ENCODE results near the gene GABBR1.
"Not testable (repeated sequence)": the region's sequence is repeated elsewhere in the genome, so short reads cannot be mapped to it uniquely, and the experiment has no call there.

The GABBR1 gene

DNA sequence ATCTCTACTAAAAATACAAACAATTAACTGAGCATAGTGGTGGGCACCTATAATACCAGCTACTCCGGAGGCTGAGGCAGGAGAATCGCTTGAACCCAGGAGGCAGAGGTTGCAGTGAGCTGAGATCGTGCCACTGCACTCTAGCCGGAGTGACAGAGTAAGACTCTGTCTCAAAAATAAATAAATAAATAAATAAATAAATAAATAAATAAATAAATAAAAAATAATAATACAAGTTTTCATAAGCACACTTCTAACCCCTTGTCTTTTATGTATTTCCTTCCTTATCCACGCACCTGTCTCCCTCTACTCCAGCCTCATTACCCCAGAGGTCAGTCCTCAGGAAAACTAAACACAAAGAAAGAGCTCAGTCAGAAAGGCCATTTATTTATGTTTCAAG, 39.1 kb upstream of the GABBR1 start:
- DNase-seq; H3K4me1 ChIP-seq (ENCODE audit: control insufficient read depth, insufficient read depth, low read length, poor library complexity, severe bottlenecking); H3K36me3 ChIP-seq (ENCODE audit: control insufficient read depth, insufficient read depth, low read length); H3K9me3 ChIP-seq (ENCODE audit: control insufficient read depth, low read length); H3K4me3 ChIP-seq (ENCODE audit: insufficient read depth, low read depth, low read length, poor library complexity, severe bottlenecking); H3K27me3 ChIP-seq (replicated peaks; ENCODE audit: control insufficient read depth, insufficient read depth, low read length, poor library complexity, severe bottlenecking); H3K27ac ChIP-seq (ENCODE audit: insufficient read depth, low read length, poor library complexity, severe bottlenecking): not testable (repeated sequence)

DNA sequence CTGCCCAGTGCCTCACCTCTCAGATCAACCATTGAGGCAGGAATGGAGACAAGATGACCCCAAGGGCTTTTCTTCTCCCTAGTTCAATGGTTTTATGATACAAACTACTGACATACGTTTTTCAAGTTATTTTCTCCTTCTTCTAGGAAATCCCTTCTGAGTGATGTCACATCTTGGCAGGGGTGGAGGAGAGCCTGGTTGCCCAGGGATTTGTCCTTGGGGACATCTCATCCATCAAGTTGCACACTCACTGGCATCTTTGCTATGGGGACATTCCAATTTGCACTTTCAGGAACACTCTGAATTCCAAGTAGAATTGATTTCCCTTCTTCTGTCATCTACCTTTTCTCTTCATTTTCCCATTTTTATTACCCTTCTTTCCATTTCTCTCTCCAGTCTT, 38.0 kb upstream of the GABBR1 start:
- H3K4me3 ChIP-seq (ENCODE audit: insufficient read depth, low read depth, low read length, poor library complexity, severe bottlenecking), result no peak overlapping the region
- DNase-seq, result no peak
- no peak overlapping the region for H3K27ac ChIP-seq (ENCODE audit: insufficient read depth, low read length, poor library complexity, severe bottlenecking)
- H3K4me1 ChIP-seq (ENCODE audit: control insufficient read depth, insufficient read depth, low read length, poor library complexity, severe bottlenecking), result no peaks in the 10 kb centered on the region
- H3K27me3 ChIP-seq (replicated peaks; ENCODE audit: control insufficient read depth, insufficient read depth, low read length, poor library complexity, severe bottlenecking), result no peaks in the 10 kb centered on the region
- no peaks in the 10 kb centered on the region for H3K9me3 ChIP-seq (ENCODE audit: control insufficient read depth, low read length)
- H3K36me3 ChIP-seq (ENCODE audit: control insufficient read depth, insufficient read depth, low read length), result no peaks in the 10 kb centered on the region

DNA sequence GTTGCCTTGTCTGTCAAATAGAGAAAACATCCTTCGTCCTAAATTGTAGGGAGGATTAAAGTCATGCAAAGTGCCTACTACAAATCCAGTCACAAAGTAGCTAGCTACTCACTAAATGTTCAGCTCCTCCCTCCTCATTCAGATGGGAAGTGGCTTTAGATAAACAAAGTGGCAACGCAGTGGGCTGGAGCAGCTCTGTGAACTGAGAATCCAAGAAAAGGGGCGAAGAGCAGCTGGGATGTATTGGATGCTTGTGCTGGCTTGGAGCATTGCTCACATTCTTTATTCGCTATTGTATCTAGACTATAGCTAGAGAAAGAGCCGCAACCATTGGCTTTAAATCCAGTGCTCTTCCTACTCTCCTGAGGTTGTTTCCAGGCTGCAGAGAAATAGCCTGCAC, 34.2 kb upstream of the GABBR1 start:
- H3K9me3 ChIP-seq (ENCODE audit: control insufficient read depth, low read length), result no peaks in the 10 kb centered on the region
- no peak overlapping the region for H3K27ac ChIP-seq (ENCODE audit: insufficient read depth, low read length, poor library complexity, severe bottlenecking)
- no peak overlapping the region for H3K4me3 ChIP-seq (ENCODE audit: insufficient read depth, low read depth, low read length, poor library complexity, severe bottlenecking)
- no peak for DNase-seq
- no peaks in the 10 kb centered on the region for H3K36me3 ChIP-seq (ENCODE audit: control insufficient read depth, insufficient read depth, low read length)
- no peaks in the 10 kb centered on the region for H3K4me1 ChIP-seq (ENCODE audit: control insufficient read depth, insufficient read depth, low read length, poor library complexity, severe bottlenecking)
- H3K27me3 ChIP-seq (replicated peaks; ENCODE audit: control insufficient read depth, insufficient read depth, low read length, poor library complexity, severe bottlenecking), result no peaks in the 10 kb centered on the region

DNA sequence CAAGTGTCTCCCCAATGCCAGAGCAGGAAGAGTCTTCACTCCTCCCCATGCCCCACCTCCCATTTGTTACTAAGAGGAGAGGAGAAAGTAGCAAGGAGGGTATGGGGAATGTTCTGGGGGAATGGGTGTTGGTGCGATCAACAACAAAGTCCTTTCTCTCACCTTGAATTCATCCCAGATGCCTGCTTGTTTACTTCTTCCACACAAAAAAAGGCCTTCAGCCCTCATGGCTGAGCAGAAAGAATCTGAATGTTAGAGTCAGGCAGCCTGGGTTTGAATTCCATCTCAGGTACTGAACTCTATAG, 33.8 kb upstream of the GABBR1 start:
- H3K36me3 ChIP-seq (ENCODE audit: control insufficient read depth, insufficient read depth, low read length), result no peaks in the 10 kb centered on the region
- no peak overlapping the region for H3K4me3 ChIP-seq (ENCODE audit: insufficient read depth, low read depth, low read length, poor library complexity, severe bottlenecking)
- DNase-seq, result no peak
- no peak overlapping the region for H3K27ac ChIP-seq (ENCODE audit: insufficient read depth, low read length, poor library complexity, severe bottlenecking)
- H3K4me1 ChIP-seq (ENCODE audit: control insufficient read depth, insufficient read depth, low read length, poor library complexity, severe bottlenecking), result no peaks in the 10 kb centered on the region
- H3K9me3 ChIP-seq (ENCODE audit: control insufficient read depth, low read length), result no peaks in the 10 kb centered on the region
- H3K27me3 ChIP-seq (replicated peaks; ENCODE audit: control insufficient read depth, insufficient read depth, low read length, poor library complexity, severe bottlenecking), result no peaks in the 10 kb centered on the region

DNA sequence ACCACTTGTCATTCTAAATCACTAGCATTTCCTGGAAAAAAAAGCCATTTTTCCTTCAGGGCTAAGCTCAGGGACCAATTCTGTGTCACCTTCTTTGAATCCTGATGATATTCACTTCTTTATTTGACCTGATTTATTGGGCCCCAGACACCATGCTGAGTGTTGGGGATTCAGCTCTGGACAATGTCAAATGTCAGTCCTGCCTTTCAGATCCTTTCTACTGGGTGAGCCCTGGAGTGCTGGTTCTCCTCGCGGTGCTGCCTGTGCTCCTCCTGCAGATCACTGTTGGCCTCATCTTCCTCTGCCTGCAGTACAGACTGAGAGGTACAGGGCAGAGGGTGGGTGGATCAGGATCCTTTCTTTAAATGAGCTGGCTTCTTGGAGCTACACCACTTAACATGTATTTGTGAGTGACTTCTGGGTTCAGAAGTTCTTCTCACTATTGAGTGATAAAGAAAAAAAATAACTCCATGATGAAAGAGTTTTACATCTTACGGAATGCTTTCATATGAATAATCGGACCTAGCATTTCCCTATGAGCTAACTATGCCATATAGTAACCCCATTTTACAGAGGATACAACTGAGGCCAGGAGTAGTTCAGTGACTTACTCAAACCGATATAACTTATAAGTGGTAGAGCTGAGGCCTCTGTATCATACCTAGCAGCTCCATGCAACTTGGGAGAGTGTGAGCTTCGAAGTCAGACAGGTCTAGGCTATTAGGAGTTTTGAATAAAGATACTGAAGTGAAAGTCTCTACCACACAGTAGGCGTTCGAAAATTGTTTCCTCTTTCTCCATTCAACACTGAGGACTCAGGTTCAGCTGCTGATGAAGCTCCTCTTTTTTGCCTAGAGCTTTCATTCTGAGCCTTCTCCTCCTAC, 33.2 kb upstream of the GABBR1 start:
- DNase-seq, result no peak
- H3K27me3 ChIP-seq (replicated peaks; ENCODE audit: control insufficient read depth, insufficient read depth, low read length, poor library complexity, severe bottlenecking), result no peaks in the 10 kb centered on the region
- no peaks in the 10 kb centered on the region for H3K36me3 ChIP-seq (ENCODE audit: control insufficient read depth, insufficient read depth, low read length)
- no peaks in the 10 kb centered on the region for H3K9me3 ChIP-seq (ENCODE audit: control insufficient read depth, low read length)
- no peak overlapping the region for H3K27ac ChIP-seq (ENCODE audit: insufficient read depth, low read length, poor library complexity, severe bottlenecking)
- no peak overlapping the region for H3K4me3 ChIP-seq (ENCODE audit: insufficient read depth, low read depth, low read length, poor library complexity, severe bottlenecking)
- H3K4me1 ChIP-seq (ENCODE audit: control insufficient read depth, insufficient read depth, low read length, poor library complexity, severe bottlenecking), result no peaks in the 10 kb centered on the region

DNA sequence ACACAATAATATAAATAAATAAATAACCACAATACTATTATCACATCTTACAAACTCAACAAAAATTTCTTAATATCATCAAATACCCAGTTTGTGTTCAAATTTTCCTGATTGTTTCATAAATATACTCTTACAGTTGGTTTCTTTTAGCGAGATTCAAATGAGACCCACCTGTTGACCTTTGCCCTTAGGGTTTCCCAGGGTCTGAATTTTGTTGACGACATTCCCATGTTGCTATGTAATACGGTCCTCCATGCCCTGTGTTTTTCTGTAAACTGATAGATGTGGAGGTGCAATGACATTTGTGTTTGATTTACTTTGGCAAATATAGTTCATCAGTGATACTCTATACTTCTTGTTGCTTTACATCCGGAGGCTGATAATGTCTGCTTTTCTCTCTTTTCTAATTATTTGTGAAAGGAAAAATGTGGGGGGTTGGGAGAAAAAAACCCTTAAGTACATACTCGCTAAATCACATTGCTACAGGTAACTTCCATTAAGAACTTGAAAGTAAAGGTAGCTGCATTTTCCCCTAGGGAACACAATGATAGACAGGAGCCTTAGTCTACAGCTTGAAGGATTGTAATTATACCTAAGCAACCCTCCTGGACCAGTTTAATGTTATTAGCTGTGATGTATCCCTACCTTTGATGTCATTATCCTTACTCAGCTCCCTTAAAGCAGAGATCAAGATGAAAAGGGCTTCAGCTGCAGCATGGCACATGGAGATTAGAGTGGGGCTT, 30.5 kb upstream of the GABBR1 start:
- H3K9me3 ChIP-seq (ENCODE audit: control insufficient read depth, low read length), result no peaks in the 10 kb centered on the region
- no peak overlapping the region for H3K4me3 ChIP-seq (ENCODE audit: insufficient read depth, low read depth, low read length, poor library complexity, severe bottlenecking)
- H3K27me3 ChIP-seq (replicated peaks; ENCODE audit: control insufficient read depth, insufficient read depth, low read length, poor library complexity, severe bottlenecking), result no peaks in the 10 kb centered on the region
- H3K4me1 ChIP-seq (ENCODE audit: control insufficient read depth, insufficient read depth, low read length, poor library complexity, severe bottlenecking), result no peaks in the 10 kb centered on the region
- H3K27ac ChIP-seq (ENCODE audit: insufficient read depth, low read length, poor library complexity, severe bottlenecking), result no peak overlapping the region
- no peak for DNase-seq
- no peaks in the 10 kb centered on the region for H3K36me3 ChIP-seq (ENCODE audit: control insufficient read depth, insufficient read depth, low read length)

DNA sequence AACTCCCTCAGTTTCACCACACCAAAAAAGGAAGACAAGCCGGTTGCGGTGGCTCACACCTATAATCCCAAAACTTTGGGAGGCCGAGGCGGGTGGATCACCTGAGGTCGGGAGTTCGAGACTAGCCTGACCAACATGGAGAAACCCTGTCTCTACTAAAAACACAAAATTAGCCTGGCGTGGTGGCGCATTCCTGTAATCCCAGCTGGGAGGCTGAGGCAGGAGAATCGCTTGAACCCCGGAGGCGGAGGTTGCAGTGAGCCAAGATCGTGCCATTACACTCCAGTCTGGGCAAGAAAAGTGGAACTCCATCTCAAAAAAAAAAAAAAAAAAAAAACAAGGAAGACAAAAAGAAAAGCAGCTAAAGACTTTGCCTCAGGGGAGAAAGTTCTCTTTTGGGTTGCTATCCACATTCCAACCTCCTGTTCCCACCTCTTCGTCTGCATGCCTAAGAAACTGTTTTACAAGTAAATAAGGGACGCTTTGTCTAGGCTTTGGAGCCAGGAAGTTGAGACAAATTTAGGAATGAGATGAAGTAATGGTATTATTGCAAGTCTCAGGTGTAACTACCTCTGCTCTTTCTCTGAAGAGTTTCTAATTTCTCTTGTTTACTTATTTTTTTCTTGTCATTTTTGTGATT, 28.6 kb upstream of the GABBR1 start:
- H3K4me3 ChIP-seq (ENCODE audit: insufficient read depth, low read depth, low read length, poor library complexity, severe bottlenecking); H3K9me3 ChIP-seq (ENCODE audit: control insufficient read depth, low read length); H3K27me3 ChIP-seq (replicated peaks; ENCODE audit: control insufficient read depth, insufficient read depth, low read length, poor library complexity, severe bottlenecking); H3K4me1 ChIP-seq (ENCODE audit: control insufficient read depth, insufficient read depth, low read length, poor library complexity, severe bottlenecking); H3K27ac ChIP-seq (ENCODE audit: insufficient read depth, low read length, poor library complexity, severe bottlenecking); H3K36me3 ChIP-seq (ENCODE audit: control insufficient read depth, insufficient read depth, low read length); DNase-seq: not testable (repeated sequence)

DNA sequence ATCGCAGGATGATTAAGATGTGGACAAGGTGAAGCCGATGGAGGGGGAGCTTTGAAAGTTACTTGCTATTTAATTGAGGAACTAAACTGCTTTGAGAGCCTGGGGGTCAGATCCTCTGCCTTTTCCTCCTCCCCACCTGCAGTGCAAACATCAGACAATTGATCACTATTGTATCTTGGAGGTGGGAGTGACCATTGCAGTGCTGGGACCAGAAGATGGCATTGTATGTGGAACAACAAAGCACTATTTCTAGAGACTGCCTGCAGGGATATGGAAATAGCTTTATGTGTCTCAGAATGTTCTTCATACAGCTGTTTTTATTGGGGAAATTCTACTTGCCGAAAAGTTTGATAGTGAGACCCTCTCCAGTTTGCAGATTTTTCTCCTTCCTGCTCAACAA, 28.1 kb upstream of the GABBR1 start:
- no peaks in the 10 kb centered on the region for H3K9me3 ChIP-seq (ENCODE audit: control insufficient read depth, low read length)
- no peak overlapping the region for H3K4me3 ChIP-seq (ENCODE audit: insufficient read depth, low read depth, low read length, poor library complexity, severe bottlenecking)
- H3K27ac ChIP-seq (ENCODE audit: insufficient read depth, low read length, poor library complexity, severe bottlenecking), result no peak overlapping the region
- no peak for DNase-seq
- H3K4me1 ChIP-seq (ENCODE audit: control insufficient read depth, insufficient read depth, low read length, poor library complexity, severe bottlenecking), result no peaks in the 10 kb centered on the region
- H3K27me3 ChIP-seq (replicated peaks; ENCODE audit: control insufficient read depth, insufficient read depth, low read length, poor library complexity, severe bottlenecking), result no peaks in the 10 kb centered on the region
- no peaks in the 10 kb centered on the region for H3K36me3 ChIP-seq (ENCODE audit: control insufficient read depth, insufficient read depth, low read length)

DNA sequence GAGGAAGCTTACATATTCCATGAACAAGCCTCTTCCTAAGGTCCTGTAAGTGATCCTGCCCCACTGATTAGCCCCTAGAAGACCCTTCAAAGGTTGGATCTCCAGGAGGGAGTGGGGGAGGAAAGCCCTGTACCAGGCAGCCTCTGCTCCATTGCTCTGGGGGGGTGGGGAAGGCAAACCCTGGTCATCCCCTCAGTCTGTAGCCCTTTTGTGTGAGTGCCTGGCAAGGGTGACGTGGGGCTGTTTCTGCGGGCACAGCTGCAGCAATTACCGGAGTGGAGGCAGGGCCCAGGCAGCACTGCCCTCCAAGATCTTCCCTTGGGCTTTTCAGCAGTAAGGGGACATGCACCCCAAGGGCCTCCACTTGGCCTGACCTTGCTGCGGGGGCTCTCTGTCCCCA, 23.8 kb upstream of the GABBR1 start, which contains the start of gene MOG:
TSS of gene MOG (plus strand) at position 295 of the 400 bp plus-strand sequence. CDS start 118 bp downstream, outside the sequence.
- no peaks in the 10 kb centered on the region for H3K36me3 ChIP-seq (ENCODE audit: control insufficient read depth, insufficient read depth, low read length)
- no peaks in the 10 kb centered on the region for H3K4me1 ChIP-seq (ENCODE audit: control insufficient read depth, insufficient read depth, low read length, poor library complexity, severe bottlenecking)
- DNase-seq, result no peak
- no peaks in the 10 kb centered on the region for H3K9me3 ChIP-seq (ENCODE audit: control insufficient read depth, low read length)
- no peak within 1 kb of the TSS for H3K4me3 ChIP-seq (ENCODE audit: insufficient read depth, low read depth, low read length, poor library complexity, severe bottlenecking)
- H3K27me3 ChIP-seq (replicated peaks; ENCODE audit: control insufficient read depth, insufficient read depth, low read length, poor library complexity, severe bottlenecking), result peaks cover 4% of the 10 kb centered on the region
- H3K27ac ChIP-seq (ENCODE audit: insufficient read depth, low read length, poor library complexity, severe bottlenecking), result no peak within 1 kb of the TSS

DNA sequence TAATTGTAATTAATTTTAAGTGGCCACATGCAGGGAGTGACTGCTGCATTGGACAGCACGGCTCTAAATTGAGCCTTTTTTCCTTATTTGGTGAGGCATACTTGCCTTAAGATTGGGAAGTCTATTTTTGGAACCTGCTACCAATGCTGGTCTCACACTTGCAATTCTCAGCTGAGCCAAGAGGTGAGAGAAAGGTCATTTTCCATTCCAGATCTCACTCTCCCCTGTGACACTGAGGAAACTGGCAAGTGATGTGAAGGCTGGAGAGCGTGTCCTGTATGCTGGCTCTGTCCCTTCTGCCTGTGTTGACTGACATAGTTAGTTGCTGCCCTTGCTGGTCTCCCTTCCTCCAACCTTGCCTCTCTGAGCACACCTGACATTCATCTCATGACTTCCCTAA, 23.2 kb upstream of the GABBR1 start:
- Histone ChIP-seq H3K27me3 (replicated peaks; ENCODE audit: control insufficient read depth, insufficient read depth, low read length, poor library complexity, severe bottlenecking) (peaks cover 4% of the 10 kb centered on the region), H3K27ac (ENCODE audit: insufficient read depth, low read length, poor library complexity, severe bottlenecking) (no peak overlapping the region), H3K9me3 (ENCODE audit: control insufficient read depth, low read length) (no peaks in the 10 kb centered on the region), H3K4me3 (ENCODE audit: insufficient read depth, low read depth, low read length, poor library complexity, severe bottlenecking) (no peak overlapping the region), H3K4me1 (ENCODE audit: control insufficient read depth, insufficient read depth, low read length, poor library complexity, severe bottlenecking) (no peaks in the 10 kb centered on the region), H3K36me3 (ENCODE audit: control insufficient read depth, insufficient read depth, low read length) (no peaks in the 10 kb centered on the region)
- no peak for DNase-seq
